Panc1 (cell line): Measurements from ENCODE around the gene NARF. TPM values are rescaled to one million over a fixed set of nuclear protein-coding genes. Genes with fewer than 3 reads are reported as not detected.

Source experiments
- ATAC-seq: fragments of 200-7000 bp; cut with Tn5 transposase; 2 replicates; pipeline ENCODE4 v1.9.1; 2020; ENCODE audit warnings: mild to moderate bottlenecking, moderate library complexity
- BruUV-seq: library from RNA; stranded (reverse); fragments of 400-500 nt; replicated peaks from 2 replicates; lab custom pipeline; 2021; lab: Mats Ljungman, UMichigan
- CTCF ChIA-PET: fragments of 300-600 bp; sonication (Branson Sonifier 250); formaldehyde crosslinking; loops from one replicate; lab custom pipeline; 2022; ENCODE audit warnings: antibody characterized with exemption; lab: Charles Lee
- POLR2A ChIA-PET: fragments of 300-600 bp; sonication (Branson Sonifier 250); formaldehyde crosslinking; loops from one replicate; lab custom pipeline; 2022; ENCODE audit warnings: antibody characterized with exemption; lab: Charles Lee
- DNase-seq: peaks from one replicate; pipeline ENCODE4 v3.0.0-alpha.2; 2010; ENCODE audit warnings: low read depth, low spot score
- H3K27ac ChIP-seq: 2 replicates; pipeline ENCODE4 v1.5.1; 2011; ENCODE audit warnings: mild to moderate bottlenecking, low read length, inconsistent platforms
- H3K27me3 ChIP-seq: fragments of 200-500 bp; sonication (Bioruptor generic); 2 replicates; pipeline ENCODE4 v1.6.0; 2014; ENCODE audit warnings: low read length, inconsistent platforms; ENCODE audit not compliant: control insufficient read depth, insufficient read depth
- H3K36me3 ChIP-seq: fragments of 200-500 bp; sonication (Bioruptor generic); 2 replicates; pipeline ENCODE4 v1.5.1; 2014; ENCODE audit warnings: inconsistent platforms, mild to moderate bottlenecking, low read length, moderate library complexity; ENCODE audit not compliant: control insufficient read depth, insufficient read depth
- H3K4me1 ChIP-seq: 2 replicates; pipeline ENCODE4 v1.5.1; 2011; ENCODE audit warnings: inconsistent platforms, mild to moderate bottlenecking, low read length, moderate library complexity; ENCODE audit not compliant: control insufficient read depth, insufficient read depth
- H3K4me3 ChIP-seq, 2 experiments: 2 replicates each; pipeline ENCODE4 v1.5.1; 2011 to 2012; ENCODE audit warnings: low read depth in 2 of 2, low read length in 2 of 2, mild to moderate bottlenecking in 2 of 2, inconsistent platforms in 1 of 2, moderate library complexity in 1 of 2
- H3K9me3 ChIP-seq: fragments of 200-500 bp; sonication (Bioruptor generic); 2 replicates; pipeline ENCODE4 v1.5.1; 2014; ENCODE audit warnings: low read depth, mild to moderate bottlenecking, inconsistent platforms, low read length, moderate library complexity; ENCODE audit not compliant: control insufficient read depth, insufficient read depth
- CTCF ChIP-seq: fragments of 450-650 bp; IDR thresholded peaks from 2 replicates; pipeline ENCODE4 v1.5.1; 2017; ENCODE audit warnings: mild to moderate bottlenecking
- POLR2AphosphoS5 ChIP-seq: IDR thresholded peaks from 2 replicates; pipeline ENCODE4 v1.6.1; 2012; ENCODE audit warnings: mild to moderate bottlenecking, low read depth, low read length, moderate library complexity
- REST ChIP-seq, 2 experiments: IDR thresholded peaks; 2 replicates each; pipeline ENCODE4 v1.6.1; 2011 to 2012; ENCODE audit warnings: low read depth in 2 of 2, control low read depth in 1 of 2, low read length in 1 of 2, mild to moderate bottlenecking in 1 of 2, moderate library complexity in 1 of 2; ENCODE audit not compliant: insufficient read depth in 1 of 2
- SIN3A ChIP-seq: IDR thresholded peaks from 2 replicates; pipeline ENCODE4 v1.6.1; 2012; ENCODE audit warnings: low read depth, mild to moderate bottlenecking, low read length, moderate library complexity, borderline replicate concordance; ENCODE audit not compliant: insufficient read depth
- TCF7L2 ChIP-seq: IDR thresholded peaks from 2 replicates; pipeline ENCODE4 v1.6.1; 2011; ENCODE audit warnings: mild to moderate bottlenecking, low read depth, low read length, inconsistent platforms
- in situ Hi-C: cut with HindIII; loops from 2 replicates; pipeline ENCODE4 v1.10.0; 2016; ENCODE audit warnings: low sequenced_read_pairs, low pct_unique_long_range_greater_than_20kb
- intact Hi-C: fragments of 100-400 bp; cut with micrococcal nuclease; formaldehyde crosslinking; loops from one replicate; pipeline ENCODE4 v1.10.0; 2022; ENCODE audit not compliant: unreplicated experiment
- total RNA-seq: library from RNA; stranded (reverse); gene quantifications from one replicate; pipeline ENCODE4 v1.2.1, GENCODE V29; 2021; ENCODE audit not compliant: unreplicated experiment

The NARF gene
- total RNA-seq, 1 experiment from 2014 or later: 60.9 TPM

- CTCF ChIA-PET: no interaction called here
- ATAC-seq (no peak), DNase-seq (no peak)
- Histone ChIP-seq H3K4me1 (0 out of 2 replicates have a peak, but pooled peaks cover 3% of the 10 kb centered on the region), H3K27ac (no peak overlapping the region), H3K36me3 (peaks cover 3% of the 10 kb centered on the region; the same call in 1 of the 2 replicates), H3K27me3 (no peaks in the 10 kb centered on the region), H3K4me3 (no peak overlapping the region), H3K9me3 (no peaks in the 10 kb centered on the region)
- in situ Hi-C loops (no loop called here), intact Hi-C loops (no loop called here)
- POLR2A ChIA-PET: no interaction called here
- no TSS peak for BruUV-seq
- no peak for TF ChIP-seq REST (IDR thresholded peaks at IDR 0.05; ENCODE audit: insufficient read depth in 1 of 2, low read depth in 2 of 2, low read length in 1 of 2)
- no peak for TF ChIP-seq CTCF
- TF ChIP-seq TCF7L2: no peak
- no peak for TF ChIP-seq POLR2AphosphoS5
- no peak for TF ChIP-seq SIN3A
These were observed 58.8 kb downstream of the NARF start for GRCh38 chr17:82517230-82517865.

- Histone ChIP-seq H3K27ac (peak within 1 kb of the TSS; percentile 89), H3K4me1 (peaks cover 6% of the 10 kb centered on the region; the same call in 1 of the 2 replicates), H3K27me3 (no peaks in the 10 kb centered on the region), H3K36me3 (peaks cover 3% of the 10 kb centered on the region; the same call in 1 of the 2 replicates), H3K9me3 (no peaks in the 10 kb centered on the region), H3K4me3 (peak within 1 kb of the TSS; percentile 68 to 87)
- ChIA-PET CTCF (no interaction called here), POLR2A (interaction anchor here (0.6 to 0.9 kb wide), 3 partner anchors 18 to 26 kb away, joined by 3 to 5 read pairs (median 4); no protein-coding TSS in a partner anchor)
- no peak for TF ChIP-seq REST (IDR thresholded peaks at IDR 0.05; ENCODE audit: insufficient read depth in 1 of 2, low read depth in 2 of 2, low read length in 1 of 2)
- peak; percentile 73 for TF ChIP-seq POLR2AphosphoS5
- TF ChIP-seq CTCF: no peak
- peak; percentile 90; the same call in 1 of the 2 replicates for TF ChIP-seq SIN3A
- 0 out of 2 replicates have a peak, but pooled peaks have one; percentile 41 for TF ChIP-seq TCF7L2
- intact Hi-C loops (no loop called here), in situ Hi-C loops (no loop called here)
- no TSS peak for BruUV-seq
- DNase-seq (no peak), ATAC-seq (peak; percentile 99)
These were observed 60.6 kb downstream of the NARF start, which contains the start of gene FOXK2 for GRCh38 chr17:82518826-82519810. Gene FOXK2, plus strand, starts transcription at chr17:82519732. Its CDS starts 157 bp downstream, at chr17:82519889.
